NCI-H2227 (cell line): ENCODE measurements around the gene GCNA.
"Not testable (repeated sequence)": the region's sequence is repeated elsewhere in the genome, so short reads cannot be mapped to it uniquely, and the experiment has no call there.

Source experiments
- DNase-seq: peaks from one replicate; lab custom pipeline; 2025; ENCODE audit not compliant: unreplicated experiment; lab: John Stamatoyannopoulos, UW

The GCNA gene

GRCh38 chrX:71559773-71560172 lies 18.5 kb upstream of the GCNA start:
- DNase-seq = not testable (repeated sequence)

- DNase-seq = no peak
These were observed 14.3 kb upstream of the GCNA start for GRCh38 chrX:71563921-71564320.

- DNase-seq = no peak
These were observed 12.7 kb upstream of the GCNA start for GRCh38 chrX:71565474-71566041.

- not testable (repeated sequence) for DNase-seq
These were observed 6.8 kb upstream of the GCNA start for GRCh38 chrX:71571390-71571789.

DNA sequence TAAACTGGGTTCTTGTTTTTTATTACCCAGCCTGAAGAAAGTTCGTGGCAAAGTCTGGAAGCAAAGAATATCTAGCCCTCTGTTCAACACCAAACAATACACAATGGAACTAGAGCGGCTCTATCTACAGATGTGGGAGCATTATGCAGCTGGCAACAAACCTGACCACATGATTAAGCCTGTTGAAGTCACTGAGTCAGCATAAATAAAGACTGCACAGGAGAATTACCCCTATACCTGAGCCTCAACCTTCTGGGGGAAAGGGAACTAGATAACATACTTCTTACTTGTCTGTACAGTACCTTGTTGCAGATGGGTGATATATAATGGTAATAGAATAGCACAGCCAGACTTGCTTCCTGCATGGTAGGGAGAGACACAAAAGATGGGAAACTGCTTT lies 4.6 kb upstream of the GCNA start:
- no peak for DNase-seq

DNA sequence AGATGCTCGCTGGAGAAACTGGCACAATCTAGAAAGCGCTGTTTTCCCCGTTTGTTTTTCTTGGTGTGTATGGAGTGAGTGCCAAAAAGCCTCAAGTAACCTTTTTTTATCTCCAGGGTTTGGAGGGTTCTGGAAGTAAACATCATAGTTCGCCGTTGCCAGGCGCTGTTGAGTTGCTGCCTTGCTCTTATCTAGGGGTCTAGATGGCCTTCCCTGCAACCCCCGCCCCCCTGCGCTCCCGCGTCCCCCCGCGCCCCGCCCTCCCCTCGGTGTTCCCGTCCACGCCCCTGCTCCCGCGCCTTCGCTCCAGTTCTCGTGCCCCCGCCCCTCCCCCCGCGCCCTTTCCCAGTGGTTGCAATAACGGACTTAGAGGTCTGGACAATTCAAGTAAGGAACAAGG lies 555 bp upstream of the GCNA start:
- DNase-seq = no peak

GRCh38 chrX:71579136-71579989 lies 1.1 kb downstream of the GCNA start:
- no peak for DNase-seq

GRCh38 chrX:71579990-71580380 lies 1.7 kb downstream of the GCNA start:
- no peak for DNase-seq

DNA sequence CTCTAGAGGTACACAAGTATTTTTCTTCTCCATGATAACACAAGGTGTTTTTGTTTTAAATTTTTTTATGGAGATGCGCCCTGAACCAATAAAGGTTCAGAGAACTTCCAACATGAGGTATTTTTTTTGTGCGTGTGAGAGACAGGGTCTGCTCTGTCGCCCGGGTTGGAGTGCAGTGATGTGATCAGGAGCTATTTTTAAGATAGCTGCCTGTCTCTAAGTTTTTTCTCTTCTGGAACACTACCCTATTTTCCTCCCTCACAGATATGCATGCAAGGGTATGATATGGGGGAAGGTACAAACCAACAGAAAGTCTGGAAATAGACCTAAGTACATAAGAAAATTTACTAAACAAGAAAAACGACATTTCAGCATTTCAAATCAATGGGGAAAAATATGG lies 3.0 kb downstream of the GCNA start:
- DNase-seq = no peak

GRCh38 chrX:71586929-71587328 lies 8.7 kb downstream of the GCNA start:
- DNase-seq = no peak

DNA sequence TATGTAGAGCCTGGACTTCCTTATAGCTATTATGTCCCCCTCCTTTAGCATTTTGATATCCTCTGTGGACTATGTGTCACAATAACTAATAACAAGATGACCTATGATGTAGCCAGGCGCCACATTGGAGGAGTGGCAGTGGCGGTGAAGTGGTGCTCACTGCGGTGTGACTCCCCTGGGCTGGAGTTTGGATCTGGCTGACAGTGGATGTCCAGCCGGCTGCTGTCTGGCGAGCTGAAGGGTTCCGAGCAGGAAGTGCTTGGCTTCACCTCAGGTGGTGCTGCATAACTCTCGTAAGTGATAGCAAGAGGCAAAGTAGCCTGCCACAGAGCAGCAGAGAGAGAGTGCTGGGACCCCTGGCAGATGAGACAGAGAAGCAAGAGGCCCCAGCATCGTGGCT lies 15.0 kb downstream of the GCNA start:
- not testable (repeated sequence) for DNase-seq

DNA sequence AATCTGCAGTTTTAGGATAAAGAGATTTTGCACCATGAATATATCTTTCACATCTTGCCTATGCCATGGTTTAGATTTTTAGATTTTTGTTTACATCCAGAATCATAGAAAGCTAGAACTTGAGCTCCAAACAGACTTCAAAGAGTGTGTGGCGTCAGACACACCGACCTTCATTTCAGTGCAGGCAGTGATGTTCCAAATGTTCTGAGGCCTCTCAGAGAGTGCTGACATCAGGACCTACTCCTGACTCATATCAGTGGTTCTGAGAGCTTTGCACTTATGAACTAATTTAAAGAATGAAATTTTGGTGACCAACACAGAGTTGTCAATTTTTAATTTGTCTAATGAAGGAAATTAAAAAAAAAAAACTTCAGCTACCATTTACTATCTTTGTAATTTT lies 21.7 kb downstream of the GCNA start:
- no peak for DNase-seq

- DNase-seq = no peak
These were observed 25.4 kb downstream of the GCNA start for GRCh38 chrX:71603618-71604017.

DNA sequence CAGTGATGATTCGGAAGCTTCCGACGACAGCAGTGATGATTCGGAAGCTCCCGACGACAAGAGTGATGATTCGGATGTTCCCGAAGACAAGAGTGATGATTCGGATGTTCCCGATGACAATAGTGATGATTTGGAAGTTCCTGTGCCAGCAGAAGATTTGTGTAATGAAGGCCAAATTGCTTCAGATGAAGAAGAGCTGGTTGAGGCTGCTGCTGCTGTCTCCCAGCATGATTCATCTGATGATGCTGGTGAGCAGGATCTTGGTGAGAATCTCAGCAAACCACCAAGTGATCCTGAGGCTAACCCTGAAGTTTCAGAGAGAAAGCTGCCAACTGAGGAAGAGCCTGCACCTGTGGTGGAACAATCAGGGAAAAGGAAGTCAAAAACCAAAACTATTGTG lies 25.9 kb downstream of the GCNA start:
- no peak for DNase-seq

- DNase-seq = no peak
These were observed 26.7 kb downstream of the GCNA start for GRCh38 chrX:71604796-71605568.

DNA sequence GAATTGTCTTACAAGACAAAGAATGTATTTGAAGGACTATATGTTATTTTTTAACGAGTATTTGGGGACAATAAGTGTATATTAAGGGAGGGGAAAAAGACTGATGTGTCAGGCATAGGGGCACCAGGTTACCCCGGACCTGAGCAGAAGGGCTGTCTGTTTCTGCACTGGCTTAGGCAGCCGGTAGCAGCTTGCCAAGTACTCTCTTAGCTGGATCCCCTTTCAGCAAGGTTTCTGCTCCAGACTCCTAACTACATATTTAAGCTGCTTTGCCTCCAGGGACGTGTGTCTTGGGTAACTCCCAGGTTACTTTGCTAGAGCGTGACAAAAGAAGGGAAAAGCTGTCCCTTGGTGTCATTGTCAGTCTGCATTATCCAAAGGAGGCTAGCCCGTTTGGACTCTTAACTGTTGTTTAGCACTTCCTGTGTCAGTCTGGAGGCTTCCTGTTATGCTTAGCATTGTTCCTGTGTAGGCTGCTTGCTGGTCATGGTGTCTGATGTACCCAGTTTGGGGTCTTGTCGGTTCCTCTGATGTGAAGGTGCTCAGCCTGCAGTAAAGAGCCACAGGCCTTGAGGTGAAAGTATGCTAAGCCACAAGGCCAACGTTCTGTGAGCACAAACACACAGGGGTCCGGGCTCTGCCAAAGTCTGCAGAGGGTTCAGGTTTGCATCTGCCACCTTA lies 28.4 kb downstream of the GCNA start:
- DNase-seq = no peak

DNA sequence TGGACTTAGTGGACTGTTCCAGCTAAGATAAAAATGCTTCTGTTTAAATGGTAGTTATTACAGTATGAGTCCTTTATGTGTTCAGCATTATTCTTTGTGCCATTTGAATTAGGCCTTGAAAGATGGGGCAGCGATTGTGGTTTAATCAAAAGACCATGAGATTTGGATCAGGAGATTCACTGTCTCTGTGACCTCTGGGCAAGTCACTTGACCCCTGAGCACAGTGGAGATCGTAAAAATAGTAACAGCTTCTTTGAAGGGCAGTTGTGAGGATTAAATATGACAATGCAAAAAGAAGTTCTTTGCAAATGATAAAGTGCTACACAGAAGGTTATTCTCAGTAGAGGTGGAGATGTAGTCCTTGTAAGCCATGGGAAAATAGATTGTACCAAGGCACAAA lies 29.3 kb downstream of the GCNA start:
- DNase-seq = no peak

GRCh38 chrX:71609095-71609750 lies 31.0 kb downstream of the GCNA start:
- no peak for DNase-seq

GRCh38 chrX:71611736-71612135 lies 33.5 kb downstream of the GCNA start:
- DNase-seq = not testable (repeated sequence)

- DNase-seq = no peak
These were observed 34.0 kb downstream of the GCNA start for GRCh38 chrX:71612256-71612655.

DNA sequence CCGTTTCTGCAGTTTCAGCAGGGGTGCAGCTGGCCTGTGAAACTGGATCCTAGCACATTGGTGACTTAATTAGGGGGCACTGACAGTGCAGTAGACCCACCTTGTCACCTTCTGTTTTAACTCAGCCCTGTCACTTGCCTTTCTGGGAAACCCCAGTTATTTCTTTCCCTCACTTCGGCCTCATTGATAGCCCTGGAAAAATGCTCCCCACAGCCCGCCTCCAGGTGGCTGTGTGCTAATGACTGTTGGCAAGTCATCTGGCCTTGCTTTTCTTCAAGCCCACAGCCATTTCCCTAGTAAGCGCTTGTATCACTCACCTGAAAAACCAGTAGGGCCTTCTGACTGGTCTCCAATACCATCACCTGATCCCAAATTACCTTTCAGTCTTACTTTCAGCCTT lies 36.8 kb downstream of the GCNA start:
- no peak for DNase-seq
